HG03064 (cell line): ENCODE results near the gene BRINP2.

Experiments used
- ATAC-seq: cut with Tn5 transposase; IDR thresholded peaks from one replicate; pipeline ENCODE4 v1.9.1; 2021; ENCODE audit warnings: low read depth; ENCODE audit not compliant: unreplicated experiment

Gene BRINP2

GRCh38 chr1:177211231-177211630 is 40.5 kb downstream of the BRINP2 start:
- ATAC-seq = no peak

GRCh38 chr1:177216587-177217202 is 45.9 kb downstream of the BRINP2 start:
- ATAC-seq = no peak

GRCh38 chr1:177219554-177220458 is 49.0 kb downstream of the BRINP2 start:
- ATAC-seq = no peak

GRCh38 chr1:177223359-177223758 is 52.6 kb downstream of the BRINP2 start:
- no peak for ATAC-seq

GRCh38 chr1:177227978-177228692 is 57.4 kb downstream of the BRINP2 start:
- no peak for ATAC-seq

GRCh38 chr1:177228693-177229065 is 57.9 kb downstream of the BRINP2 start:
- no peak for ATAC-seq

GRCh38 chr1:177229781-177230180 is 59.0 kb downstream of the BRINP2 start:
- ATAC-seq = no peak

GRCh38 chr1:177230228-177231016 is 59.7 kb downstream of the BRINP2 start:
- ATAC-seq = no peak

GRCh38 chr1:177235350-177235749 is 64.6 kb downstream of the BRINP2 start:
- no peak for ATAC-seq

- ATAC-seq = no peak
Measured at GRCh38 chr1:177236962-177237361, 66.2 kb downstream of the BRINP2 start.

- ATAC-seq = no peak
Measured at GRCh38 chr1:177238967-177239366, 68.2 kb downstream of the BRINP2 start.

- no peak for ATAC-seq
Measured at GRCh38 chr1:177239792-177240191, 69.0 kb downstream of the BRINP2 start.

GRCh38 chr1:177243773-177244172 is 73.0 kb downstream of the BRINP2 start:
- ATAC-seq = no peak

- no peak for ATAC-seq
Measured at GRCh38 chr1:177246710-177247580, 76.2 kb downstream of the BRINP2 start.

- no peak for ATAC-seq
Measured at GRCh38 chr1:177247623-177248176, 76.9 kb downstream of the BRINP2 start.

GRCh38 chr1:177248258-177248657 is 77.5 kb downstream of the BRINP2 start:
- no peak for ATAC-seq

GRCh38 chr1:177249231-177249630 is 78.5 kb downstream of the BRINP2 start:
- no peak for ATAC-seq

GRCh38 chr1:177252877-177253276 is 82.1 kb downstream of the BRINP2 start:
- no peak for ATAC-seq

- ATAC-seq = no peak
Measured at GRCh38 chr1:177255411-177255810, 84.7 kb downstream of the BRINP2 start.
